ENCODE measurements around the gene CIAPIN1.

DNA sequence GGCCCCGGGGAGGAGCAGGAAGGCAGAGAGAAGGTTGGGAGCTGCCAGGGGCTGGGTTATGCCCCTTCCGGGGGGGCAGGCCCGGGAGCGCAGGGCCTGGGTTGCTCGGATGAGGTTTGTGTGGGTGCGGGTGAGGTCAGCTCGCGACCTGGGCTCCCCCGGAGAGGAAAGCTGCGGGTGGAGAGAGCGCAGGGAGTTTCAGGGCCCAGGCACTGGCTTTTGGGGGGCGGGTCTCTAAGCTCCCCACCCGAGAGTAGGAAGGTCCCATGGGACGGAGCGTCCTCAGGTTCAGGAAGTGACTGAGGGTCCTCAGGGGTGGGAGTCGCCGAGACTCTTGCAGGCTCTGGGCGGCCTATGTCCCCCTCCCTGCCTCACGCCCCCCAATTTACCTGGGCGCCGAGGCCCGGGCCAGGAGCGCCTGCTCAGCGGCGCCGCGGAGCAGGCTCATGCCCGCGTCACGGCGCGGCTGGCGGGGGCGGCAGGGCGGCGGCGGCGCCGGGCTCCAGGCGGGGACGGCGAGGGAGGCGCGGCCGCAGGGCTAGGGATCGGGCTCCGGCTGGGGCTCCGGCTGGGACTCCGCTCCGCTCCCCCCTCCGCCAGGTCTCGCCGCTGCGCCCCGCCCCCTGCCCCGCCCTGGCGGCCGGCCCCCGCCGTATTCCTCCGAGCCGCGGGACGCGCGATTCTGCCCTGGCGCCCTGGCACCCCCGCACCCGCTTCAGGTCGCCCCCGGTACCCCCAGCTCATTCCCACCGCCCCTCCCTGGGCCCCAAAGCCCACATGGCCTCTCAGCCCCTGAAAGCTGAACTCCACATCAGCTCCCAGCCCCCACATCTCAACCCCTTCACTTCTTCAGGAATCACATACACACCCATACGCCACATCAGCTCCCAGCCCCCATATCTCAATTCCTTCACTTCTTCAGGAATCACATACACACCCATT lies 39.0 kb upstream of the CIAPIN1 start, which contains the start of gene DOK4:
- TF ChIP-seq YY1 (IDR thresholded peaks at IDR 0.05; ENCODE audit: insufficient read depth, insufficient read length) (no peak), ZNF274 (IDR thresholded peaks at IDR 0.05; ENCODE audit: low read depth, low read length) (no peak)
